Central memory CD4-positive, alpha-beta T cell (primary cell): ENCODE measurements around the gene SLF1.

Experiments used
- DNase-seq: peaks from one replicate; pipeline ENCODE4 v3.0.0; 2022

Gene SLF1

GRCh38 chr5:94725142-94725541, 106.7 kb downstream of the SLF1 start:
- no peak for DNase-seq

GRCh38 chr5:94731471-94731870, 113.0 kb downstream of the SLF1 start:
- no peak for DNase-seq

- no peak for DNase-seq
Observed at GRCh38 chr5:94736498-94736897, 118.0 kb downstream of the SLF1 start.

- no peak for DNase-seq
Observed at GRCh38 chr5:94740286-94740685, 121.8 kb downstream of the SLF1 start.

GRCh38 chr5:94742852-94743251, 124.4 kb downstream of the SLF1 start:
- no peak for DNase-seq

GRCh38 chr5:94744906-94745305, 126.4 kb downstream of the SLF1 start:
- no peak for DNase-seq

GRCh38 chr5:94745786-94746730, 127.6 kb downstream of the SLF1 start:
- no peak for DNase-seq

- no peak for DNase-seq
Observed at GRCh38 chr5:94746731-94747124, 128.3 kb downstream of the SLF1 start.
